ENCODE data around the gene SSH2.
"Not testable (repeated sequence)": the region's sequence is repeated elsewhere in the genome, so short reads cannot be mapped to it uniquely, and the experiment has no call there.

Gene SSH2

DNA sequence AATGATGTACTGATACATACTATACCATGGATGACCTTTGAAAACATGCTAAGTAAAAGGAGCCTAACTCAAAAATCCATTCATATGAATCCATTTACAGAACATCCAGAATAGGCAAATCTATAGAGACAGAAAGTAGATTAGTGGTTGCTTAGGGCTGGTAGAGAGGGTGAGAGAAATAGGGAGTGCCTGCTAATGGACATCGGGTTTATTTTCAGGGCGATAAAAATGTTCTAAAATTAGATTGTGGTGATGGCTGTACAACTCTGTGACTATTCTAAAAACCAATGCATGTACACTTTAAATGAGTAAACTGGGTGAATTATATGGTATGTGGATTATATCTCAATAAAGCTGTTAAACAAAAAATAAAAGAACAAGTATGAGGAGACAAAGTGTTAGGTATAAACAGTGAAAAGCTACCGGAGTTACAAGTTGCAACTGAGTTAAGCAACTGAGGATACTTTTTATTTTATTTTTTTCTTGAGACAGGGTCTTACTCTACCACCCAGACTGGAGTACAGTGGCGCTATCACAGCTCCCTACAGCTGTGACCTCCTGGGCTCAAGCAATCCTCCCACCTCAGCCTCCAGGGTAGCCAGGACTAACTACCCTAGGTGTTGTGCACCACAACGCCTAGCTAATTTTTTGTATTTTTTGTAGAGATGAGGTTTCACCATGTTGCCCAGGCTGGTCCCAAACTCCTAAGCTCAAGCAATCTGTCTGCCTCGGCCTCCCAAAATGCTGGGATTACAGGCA is 231.8 kb downstream of the SSH2 start:
- DNase-seq = no peak

DNA sequence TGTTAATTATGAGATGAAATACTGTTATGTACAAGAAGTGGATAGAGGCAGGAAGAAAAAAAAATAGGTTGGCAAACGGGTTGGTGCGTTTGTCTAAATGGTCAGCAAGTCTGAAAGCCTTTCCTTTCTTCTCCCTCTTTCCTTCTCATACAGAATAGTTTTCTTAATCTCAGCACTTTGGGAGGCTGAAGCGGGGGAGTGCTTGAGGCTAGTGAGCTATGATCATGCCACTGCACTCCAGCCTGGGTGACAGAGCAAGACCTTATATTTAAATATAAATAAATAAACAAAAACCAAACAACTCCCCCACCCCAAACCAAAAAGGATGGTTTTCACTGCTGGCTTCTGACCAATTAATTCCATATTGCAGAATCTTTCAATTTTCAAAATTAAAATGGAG is 232.7 kb downstream of the SSH2 start:
- no peak for DNase-seq

DNA sequence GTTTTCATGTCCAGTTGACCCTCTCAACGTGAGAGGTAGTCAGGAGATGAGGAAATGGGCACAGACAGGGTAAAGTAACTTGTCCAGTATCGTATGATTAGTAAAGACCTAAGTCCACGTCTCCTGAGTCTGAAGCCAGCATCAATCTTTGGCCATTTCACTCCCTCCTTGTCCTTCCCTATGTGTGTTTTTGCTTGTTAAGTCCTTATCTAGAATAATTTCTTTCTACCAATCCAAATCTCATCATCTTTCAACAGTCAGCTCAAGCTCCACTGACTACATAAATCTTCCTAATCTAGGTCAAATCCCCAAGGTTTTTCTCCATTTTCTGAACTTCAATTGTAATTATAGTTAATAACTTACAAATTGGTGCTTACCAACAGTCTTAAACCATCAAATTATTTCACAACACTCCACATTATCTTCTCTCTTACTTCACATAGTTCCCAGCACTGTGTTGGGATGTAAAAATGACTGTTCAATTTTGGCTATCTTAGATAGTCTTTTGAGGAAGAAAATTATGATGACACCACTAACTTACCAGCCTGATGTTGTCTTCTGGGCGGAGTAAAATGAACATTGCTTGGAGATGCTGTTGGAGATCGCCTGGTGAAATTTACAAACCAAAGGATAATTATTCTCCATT is 235.0 kb downstream of the SSH2 start:
- no peak for DNase-seq

DNA sequence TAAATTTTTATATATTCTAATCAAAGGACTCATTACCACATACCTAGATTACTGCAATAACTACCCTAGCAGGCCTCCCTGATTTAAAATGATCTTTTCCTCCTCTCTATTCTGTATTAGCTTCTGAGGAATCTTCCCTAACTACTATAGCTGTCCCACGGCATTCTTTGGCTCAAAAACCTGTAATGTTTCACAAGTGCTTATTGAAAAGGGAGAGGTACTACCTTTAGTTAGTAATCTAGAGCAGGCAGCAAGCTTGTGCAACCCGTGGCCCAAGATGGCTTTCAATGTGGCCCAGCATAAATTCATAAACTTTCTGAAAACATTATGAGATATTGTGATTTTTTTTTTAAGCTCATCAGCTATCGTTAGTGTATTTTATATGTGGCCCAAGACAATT is 236.3 kb downstream of the SSH2 start:
- no peak for DNase-seq

DNA sequence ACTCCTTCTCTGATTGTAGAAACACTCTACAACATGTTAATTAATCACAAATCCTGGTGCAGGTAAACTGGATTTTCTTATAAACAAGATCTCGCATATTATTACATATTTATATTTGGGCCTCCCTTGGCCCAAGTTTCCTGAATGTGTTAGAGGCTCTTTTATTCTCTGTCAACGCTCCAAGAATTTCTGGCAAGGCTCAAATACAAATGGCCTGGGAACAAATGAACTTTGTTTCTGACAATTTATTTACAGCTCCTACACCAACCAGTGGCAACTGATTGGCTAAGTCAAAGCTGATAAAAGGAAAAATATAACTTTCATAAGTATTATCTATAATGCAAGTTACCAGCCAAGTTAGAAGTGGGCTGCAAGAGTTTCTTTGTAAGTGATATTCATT is 242.4 kb downstream of the SSH2 start:
- no peak for DNase-seq

DNA sequence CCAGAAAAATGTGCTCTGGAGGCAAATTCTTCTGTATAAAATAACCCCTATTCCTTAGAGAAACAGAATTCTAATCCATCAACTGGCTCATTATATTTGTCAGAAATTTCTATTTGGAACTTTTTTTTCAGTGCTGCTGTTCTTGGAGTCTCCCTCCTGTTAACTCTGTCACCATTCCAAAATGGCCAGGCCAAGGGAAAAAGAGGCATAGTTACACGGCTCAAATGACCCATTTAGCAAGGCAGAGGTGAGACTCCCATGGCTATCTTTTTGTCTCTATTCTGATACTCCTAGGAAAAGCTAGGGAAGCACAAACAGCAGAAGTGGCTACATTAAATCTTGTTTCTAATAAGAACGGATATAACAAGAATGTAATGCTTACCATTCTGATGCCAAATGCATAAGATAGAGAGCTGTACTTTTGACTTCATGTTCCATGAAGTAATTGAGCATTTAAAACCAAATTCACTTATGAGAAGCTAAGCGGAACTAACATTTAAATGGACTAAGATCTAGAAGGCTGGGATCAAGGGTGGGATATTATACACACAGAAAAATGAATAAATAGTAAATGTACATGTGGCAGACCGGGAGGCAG is 242.9 kb downstream of the SSH2 start:
- DNase-seq = no peak

DNA sequence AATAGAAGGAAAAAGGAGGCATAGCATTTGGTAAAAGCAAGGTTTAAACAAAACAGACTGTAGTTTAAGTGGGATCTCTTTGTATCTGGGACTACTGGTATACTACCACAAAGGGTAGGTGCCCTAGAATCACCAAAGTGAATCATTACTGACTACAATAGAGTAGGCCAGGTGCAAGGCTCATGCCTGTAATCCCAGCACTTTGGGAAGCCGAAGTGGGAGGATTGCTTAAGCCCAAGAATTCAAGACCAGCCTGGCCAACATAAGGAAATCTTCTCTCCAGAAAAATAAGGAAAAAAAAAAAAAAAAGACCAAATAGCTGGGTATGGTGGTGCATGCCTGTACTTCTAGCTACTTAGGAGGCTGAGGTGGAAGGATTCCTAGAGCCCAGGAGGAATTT is 246.5 kb downstream of the SSH2 start:
- no peak for DNase-seq

DNA sequence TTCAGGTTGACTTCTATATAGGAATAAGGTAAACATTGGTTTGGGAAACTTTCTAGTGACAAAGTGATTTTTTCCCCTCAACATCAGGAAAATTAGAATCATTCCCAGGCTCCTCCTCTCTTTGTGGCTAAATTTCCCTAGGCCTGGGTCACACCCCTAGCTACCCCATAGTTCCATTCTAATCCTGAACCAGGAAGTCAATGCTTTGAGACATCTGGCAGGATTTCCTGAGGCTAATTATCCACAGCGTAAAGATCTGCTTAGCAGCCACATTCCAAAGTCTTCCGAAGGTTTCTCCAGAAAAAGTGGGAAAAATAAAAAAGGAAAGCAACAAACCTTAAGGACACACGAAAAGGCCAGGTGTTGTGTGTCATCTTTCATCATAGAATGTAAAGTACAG is 247.0 kb downstream of the SSH2 start:
- DNase-seq = no peak

DNA sequence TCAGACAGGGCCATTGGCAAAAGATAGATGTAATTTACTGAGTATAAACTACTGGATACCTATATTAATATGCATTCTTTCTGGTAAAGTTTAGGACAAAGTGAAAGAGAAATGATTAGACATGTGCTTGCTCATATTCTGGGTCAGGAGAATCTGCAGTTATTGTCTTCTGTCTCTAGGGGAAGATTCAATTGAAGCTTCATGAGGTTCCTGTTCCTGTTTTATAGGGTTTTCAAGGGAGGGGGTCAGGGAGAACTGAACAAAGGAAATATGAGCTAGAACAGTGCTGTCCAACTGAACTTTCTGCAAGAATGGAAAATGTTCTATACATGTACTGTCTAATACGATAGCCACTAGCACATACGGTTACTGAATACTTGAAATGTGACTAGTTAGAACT is 248.0 kb downstream of the SSH2 start:
- no peak for DNase-seq

DNA sequence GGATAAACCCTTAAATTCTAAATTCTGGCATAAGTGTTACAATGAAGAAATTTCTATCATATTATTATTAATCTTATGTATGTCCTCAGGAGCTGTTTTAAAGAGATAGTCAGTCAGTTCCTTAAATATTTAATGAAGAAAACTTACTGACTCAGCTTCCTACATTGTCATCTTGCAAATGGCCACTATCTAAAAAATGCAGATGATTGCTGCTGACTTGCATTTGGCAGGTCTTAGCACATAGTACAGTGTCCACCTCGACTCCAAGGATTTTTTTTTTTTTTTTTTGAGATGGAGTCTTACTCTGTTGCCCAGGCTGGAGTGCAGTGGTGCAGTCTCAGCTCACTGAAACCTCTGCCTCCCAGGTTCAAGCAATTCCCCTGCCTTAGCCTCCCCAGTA is 252.2 kb downstream of the SSH2 start:
- DNase-seq = no peak

DNA sequence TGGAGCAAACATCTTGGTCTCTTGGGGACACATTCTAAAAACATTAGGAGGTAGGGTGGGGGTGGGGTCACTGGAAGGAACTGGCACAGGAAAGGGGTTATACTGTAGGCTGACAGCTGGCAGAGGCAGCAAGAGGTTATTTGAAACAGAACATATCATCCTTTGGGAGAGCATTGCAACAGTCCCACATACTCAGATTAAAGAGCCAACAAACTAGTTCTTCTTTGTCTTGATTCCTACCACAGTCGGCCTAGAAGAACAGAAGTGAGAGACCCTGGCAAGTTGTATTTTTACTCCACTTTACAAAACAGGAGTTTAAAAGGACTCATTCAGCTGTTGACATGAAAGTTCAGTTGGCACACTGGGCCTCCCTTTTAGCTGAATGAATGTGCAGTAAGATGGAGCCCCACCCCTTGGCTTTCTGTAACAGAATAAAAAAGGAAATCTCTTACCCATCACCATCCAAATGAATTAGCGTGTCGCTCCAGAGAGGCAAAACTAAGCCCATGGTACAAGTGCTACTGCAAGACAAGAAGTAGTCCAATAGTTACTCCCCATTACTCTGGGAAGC is 252.7 kb downstream of the SSH2 start:
- no peak for DNase-seq

DNA sequence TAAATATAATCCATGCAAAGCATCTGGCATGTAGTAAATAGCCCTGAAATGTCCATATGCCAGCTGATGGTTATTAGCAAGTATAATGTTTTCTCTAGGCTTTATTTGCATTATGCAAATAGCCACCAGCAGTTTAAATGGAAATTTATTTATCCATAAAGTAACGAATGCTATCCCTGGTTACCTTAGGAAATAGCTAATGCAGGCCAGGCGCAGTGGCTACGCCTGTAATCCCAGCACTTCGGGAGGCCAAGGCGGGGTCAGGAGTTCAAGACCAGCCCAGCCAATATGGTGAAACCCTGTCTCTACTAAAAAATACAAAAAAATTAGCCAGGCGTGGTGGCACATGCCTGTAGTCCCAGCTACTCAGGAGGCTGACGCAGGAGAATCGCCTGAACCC is 254.1 kb downstream of the SSH2 start:
- not testable (repeated sequence) for DNase-seq

DNA sequence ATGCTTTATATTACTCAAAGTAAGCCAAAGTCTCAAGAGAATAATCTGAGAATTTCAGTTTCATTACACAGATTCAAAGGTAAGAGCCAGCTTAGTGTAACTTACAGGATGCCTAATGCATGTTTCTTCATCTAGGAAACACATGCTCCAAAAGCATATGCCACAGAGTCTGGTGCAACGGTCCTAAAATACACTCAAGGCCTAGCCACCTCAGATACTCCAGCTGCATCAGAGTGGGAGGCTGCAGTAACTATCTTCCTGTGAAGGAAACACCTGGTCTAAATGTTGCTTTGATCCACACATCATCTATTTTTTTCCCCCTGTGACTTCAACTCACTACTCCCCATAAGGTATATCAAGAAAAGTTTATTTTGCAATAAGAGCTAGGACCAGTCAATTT is 255.7 kb downstream of the SSH2 start:
- DNase-seq = no peak

DNA sequence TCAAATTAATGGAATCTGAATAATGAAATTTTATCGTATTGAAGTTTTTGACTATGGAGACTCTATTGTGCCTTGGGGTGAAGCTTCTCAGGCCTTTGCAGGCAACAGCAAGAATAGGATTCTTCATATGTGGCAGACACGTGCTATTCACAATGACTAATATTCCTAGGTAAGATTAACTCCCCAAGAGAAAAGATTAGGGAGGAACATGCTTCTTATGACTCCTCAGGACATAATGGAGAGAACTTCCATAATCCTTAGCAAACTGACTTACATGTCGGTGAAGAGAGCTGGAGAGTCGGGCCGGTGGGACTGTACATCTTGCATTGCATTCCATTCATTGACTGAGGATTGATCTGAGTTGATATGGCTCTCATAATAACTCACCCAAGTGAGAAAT is 258.4 kb downstream of the SSH2 start:
- no peak for DNase-seq

DNA sequence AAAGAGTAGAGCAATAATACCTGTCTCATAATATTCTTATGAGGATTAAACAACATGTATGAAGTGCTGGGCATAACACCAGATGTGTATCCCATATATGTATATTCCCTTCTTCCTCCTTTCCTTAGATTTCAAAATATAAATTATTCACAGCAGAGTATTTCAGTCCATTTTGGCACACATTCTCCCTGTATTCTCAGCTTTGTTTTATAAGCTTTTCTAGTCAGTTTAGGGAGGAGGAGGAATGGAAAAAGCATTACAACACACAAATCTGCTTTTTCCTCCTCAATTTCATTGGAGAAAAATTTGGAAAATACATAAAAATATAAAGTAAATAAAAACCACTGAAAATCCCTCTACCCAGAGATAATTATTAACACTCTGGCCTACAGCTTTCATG is 260.8 kb downstream of the SSH2 start:
- DNase-seq = no peak

DNA sequence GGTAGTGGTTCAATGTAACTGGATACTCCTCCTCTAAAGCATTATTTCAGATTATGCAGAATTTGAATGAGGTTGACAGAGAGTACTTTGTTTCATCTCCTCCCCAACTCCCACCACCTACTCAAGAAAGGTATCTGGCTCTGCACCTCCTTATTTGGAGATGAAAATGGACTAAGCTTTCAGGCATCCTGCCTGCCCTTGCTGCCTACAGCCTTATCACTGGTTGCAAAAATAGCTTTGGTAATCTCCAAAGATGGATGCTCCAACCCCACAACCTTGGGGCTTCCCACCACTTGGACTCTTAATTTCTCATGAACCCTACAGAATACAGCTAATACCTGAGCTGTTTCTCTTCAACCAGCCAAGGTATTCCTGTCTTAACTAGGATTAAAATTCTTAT is 262.1 kb downstream of the SSH2 start:
- DNase-seq = no peak

DNA sequence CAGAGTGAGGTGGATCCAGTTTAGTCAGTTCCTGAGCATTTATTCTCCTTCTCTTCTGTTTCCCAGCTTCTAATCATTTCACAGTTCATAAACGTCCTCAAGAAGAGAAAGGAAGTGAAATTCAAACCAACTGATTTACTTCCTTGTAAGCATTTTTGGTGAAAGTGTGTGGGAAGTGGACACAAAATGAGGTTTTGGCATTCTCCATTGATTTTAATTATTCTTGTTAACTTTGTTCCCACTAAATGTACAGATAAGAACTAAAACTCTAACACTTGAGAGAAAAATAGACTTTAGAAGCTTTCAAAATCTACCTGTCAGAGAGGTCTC is 264.6 kb downstream of the SSH2 start:
- DNase-seq = no peak

DNA sequence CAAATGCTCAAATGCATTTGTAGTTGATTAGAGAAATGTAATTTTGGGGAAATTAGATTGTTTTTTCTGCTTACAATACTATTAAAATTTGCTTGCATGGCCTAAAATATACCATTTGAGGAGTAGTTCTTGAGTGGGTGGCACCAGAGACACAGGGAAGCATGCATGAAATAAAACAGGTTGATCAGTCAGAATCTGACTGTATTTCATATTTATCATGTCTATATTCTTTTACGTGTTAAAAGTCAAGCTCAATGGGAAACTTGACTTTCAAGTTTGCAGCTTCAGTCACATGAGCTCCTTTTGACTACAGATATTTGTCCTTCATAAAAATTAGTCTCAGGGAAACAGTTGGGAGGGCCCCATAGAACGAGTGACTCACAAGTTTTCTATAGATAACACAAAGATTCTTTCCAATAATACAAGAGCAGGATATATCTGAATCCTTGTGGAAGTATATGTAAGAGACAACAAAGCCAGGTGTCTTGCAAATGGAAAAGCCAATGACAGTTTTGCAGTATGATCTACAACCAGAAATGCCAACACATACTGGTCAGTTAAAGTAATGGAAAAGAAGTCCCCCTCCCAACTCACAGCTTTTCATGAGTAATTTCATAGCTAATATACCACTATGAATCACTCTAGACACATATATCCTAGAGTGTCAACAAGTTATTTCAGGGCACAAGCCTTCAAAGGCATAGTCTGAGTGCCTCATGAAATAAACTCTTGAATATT is 265.1 kb downstream of the SSH2 start:
- no peak for DNase-seq

DNA sequence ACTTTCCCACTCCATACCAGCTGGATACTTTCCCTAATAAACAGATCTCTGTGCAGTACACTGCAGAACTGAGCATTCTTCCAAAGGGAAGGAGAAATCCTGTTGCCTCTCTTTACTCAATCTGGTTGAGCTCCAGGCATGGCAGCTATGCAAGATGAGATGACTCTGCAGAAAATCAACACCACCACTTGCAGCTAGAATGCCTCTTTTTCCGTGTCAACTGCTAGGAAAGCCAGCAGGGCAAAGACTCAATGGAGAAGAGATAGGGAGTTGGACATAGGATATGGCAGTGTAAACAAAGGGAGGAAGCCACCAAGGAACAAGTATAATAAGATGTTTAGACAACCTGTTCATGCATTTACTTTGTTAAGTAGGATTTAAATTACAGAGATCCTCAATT is 266.9 kb downstream of the SSH2 start:
- DNase-seq = no peak

DNA sequence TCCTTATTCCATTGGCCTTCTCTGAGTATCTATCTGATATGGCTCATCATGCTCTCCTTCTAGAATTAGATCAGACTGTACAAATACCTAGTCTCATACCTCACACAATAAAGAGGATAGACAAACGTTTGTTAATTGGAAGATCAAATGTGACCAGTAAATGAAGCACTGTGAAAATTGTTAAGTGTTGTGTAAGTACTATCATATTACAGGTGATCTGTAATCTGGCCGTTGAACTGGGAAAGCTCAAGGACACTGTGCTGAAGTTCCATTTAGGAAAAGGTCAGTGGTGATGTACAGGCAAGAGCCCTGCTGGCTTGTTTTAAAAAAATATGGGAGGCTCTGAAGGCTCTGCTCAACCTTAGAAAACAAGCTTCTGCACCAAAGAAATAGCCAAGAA is 268.8 kb downstream of the SSH2 start:
- DNase-seq = no peak

DNA sequence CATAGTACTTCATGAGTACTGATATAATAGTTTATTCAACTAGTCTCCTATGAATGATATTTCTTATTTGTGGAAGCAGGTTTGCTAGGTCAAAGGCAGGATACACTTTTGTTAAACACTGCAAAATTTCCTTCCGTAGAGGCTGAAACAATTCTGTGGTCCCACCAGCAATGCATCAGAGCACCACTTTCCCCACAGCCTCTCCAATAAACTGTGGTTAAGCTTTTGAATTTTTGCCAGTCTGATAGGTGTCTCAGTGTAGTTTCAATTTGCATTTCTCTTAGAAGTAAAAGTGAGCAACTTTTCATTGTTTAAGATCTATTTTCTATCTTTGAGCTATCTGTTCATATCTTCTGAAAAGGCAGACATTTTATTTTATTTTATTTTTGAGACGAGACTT is 270.9 kb downstream of the SSH2 start:
- no peak for DNase-seq

DNA sequence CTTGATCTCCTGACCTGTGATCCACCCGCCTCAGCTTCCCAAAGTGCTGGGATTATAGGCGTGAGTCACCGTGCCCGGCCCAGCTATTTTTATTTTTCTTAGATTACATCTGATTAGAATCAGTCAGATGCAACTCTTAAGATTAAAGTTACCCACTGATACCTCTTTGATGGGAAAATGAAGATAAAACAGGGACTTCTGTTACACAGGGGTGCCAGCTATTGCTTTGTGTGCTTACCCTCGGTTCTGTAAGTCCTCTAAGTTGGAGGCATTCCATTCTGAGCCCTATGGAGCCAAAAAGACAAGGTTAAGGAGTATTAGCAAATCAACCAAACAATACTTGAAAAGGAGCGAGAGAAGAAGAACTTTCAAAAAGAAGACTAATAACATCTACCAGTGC is 274.7 kb downstream of the SSH2 start:
- no peak for DNase-seq

DNA sequence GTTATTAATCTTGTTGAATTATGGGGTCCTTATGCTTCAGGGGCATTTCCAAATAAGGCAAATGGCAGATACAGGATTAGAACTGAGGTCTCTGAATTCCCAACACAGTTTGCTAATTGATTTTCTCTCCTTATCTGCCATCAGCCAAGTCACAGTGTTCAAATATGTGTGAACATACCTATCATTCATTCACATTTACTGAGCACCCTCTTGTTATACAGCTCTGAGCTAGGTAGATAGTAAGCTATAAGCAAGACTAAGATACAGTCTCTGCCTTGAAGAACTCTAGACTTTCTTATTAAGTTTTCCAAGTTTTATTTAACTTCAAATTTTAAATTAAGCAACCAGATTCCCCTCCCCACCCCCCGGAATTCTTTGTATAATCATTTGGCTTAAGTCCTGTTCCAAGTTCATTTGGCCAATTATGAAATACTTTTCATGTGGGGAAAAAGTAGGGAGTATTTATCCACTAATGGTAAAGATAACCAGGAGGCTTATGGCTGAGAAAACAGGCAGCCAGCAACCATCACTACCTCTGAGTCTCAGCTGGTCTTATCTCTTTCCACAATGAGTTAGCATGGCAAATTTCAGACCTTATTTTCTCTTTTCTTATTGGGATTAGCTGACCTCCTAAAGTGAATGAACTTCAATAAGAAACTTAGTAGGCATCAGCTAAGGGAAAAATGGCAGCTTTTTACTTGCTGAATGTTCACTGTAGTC is 275.9 kb downstream of the SSH2 start:
- no peak for DNase-seq

Measured in CD4-positive, alpha-beta T cell treated with Interferon gamma for 1 hour (primary cell).